Upper lobe of left lung (tissue), 6 donors: Measurements from ENCODE around the gene SEMA6A. TPM values are rescaled to one million over a fixed set of nuclear protein-coding genes. Genes with fewer than 3 reads are reported as not detected.

Experiments
- ATAC-seq, 2 donors: fragments of 200-7000 bp; cut with Tn5 transposase; one replicate each; pipeline ENCODE4 v1.9.1; 2022; ENCODE audit warnings: mild to moderate bottlenecking in 2 of 2, moderate library complexity in 2 of 2; ENCODE audit not compliant: low FRiP score in 2 of 2
- DNase-seq, 2 donors: peaks; one replicate each; pipeline ENCODE4 v3.0.0-alpha.2; 2019 to 2020
- H3K27ac ChIP-seq, 4 donors: fragments of 200-600 bp; sonication (generic); one replicate each; pipeline ENCODE4 v1.5.1; 2016 to 2019
- H3K27me3 ChIP-seq, 4 donors: fragments of 200-600 bp; sonication (generic); one replicate each; pipeline ENCODE4 v1.5.1; 2017 to 2019
- H3K36me3 ChIP-seq, 4 donors: fragments of 200-600 bp; sonication (generic); one replicate each; pipeline ENCODE4 v1.5.1; 2016 to 2019
- H3K4me1 ChIP-seq, 4 donors: fragments of 200-600 bp; sonication (generic); one replicate each; pipeline ENCODE4 v1.5.1; 2018 to 2019
- H3K4me3 ChIP-seq, 4 donors: fragments of 200-600 bp; sonication (generic); one replicate each; pipeline ENCODE4 v1.5.1; 2017 to 2019; ENCODE audit warnings: mild to moderate bottlenecking in 2 of 4, moderate library complexity in 1 of 4
- H3K9me3 ChIP-seq, 4 donors: fragments of 200-600 bp; sonication (generic); one replicate each; pipeline ENCODE4 v1.5.1; 2018 to 2019
- CTCF ChIP-seq, 6 experiments: fragments of 450-650 bp in 4 of 6; fragments of 200-600 bp in 2 of 6; sonication (generic) in 2 of 6; IDR thresholded peaks; one replicate each; pipeline ENCODE4 v1.5.1; 2016 to 2019; ENCODE audit warnings: antibody characterized with exemption in 6 of 6
- EP300 ChIP-seq, 4 donors: sonication (generic); formaldehyde crosslinking; IDR thresholded peaks; one replicate each; pipeline ENCODE4 v1.5.1; 2017; ENCODE audit warnings: antibody characterized with exemption in 4 of 4, control low read depth in 2 of 4
- POLR2A ChIP-seq, 4 donors: fragments of 450-650 bp; IDR thresholded peaks; one replicate each; pipeline ENCODE4 v1.5.1; 2016 to 2017; ENCODE audit warnings: antibody characterized with exemption in 4 of 4, mild to moderate bottlenecking in 2 of 4
- POLR2AphosphoS5 ChIP-seq, 2 donors: sonication (generic); formaldehyde crosslinking; IDR thresholded peaks; one replicate each; pipeline ENCODE4 v1.5.1; 2017; ENCODE audit warnings: antibody characterized with exemption in 2 of 2
- WGBS, 2 donors: methylation state at CpG; one replicate each; pipeline ENCODE4 v1.1.5; 2017 to 2018; 5-methylcytosine and 5-hydroxymethylcytosine counted together
- total RNA-seq, 6 donors: library from RNA; depleted of rRNA in 4 of 6; stranded (reverse); fragments of >200 nt in 4 of 6; gene quantifications; one replicate each; pipeline versions ENCODE4 v1.1.0 to v1.2.1, GENCODE V29; 2016 to 2021
- donor health status: DM: no; HTN: no; CAD: no; lungs with moderate emphysema.
- donor health status: DM: no; HTN: yes; CAD: no; lungs with severe emphysema.

The SEMA6A gene
- total RNA-seq, 6 donors from 2014 or later = 17.1 to 66.5 (median 26.9) TPM

- no peaks in the 10 kb centered on the region for H3K9me3 ChIP-seq
- WGBS, 2 donors = 66 to 70% methylated on average over 3 of the region's 3 CpGs
- no peaks in the 10 kb centered on the region for H3K4me1 ChIP-seq
- H3K4me3 ChIP-seq = no peak overlapping the region
- no peaks in the 10 kb centered on the region for H3K27me3 ChIP-seq
- no peak overlapping the region for H3K27ac ChIP-seq
- no peak for ATAC-seq
- TF ChIP-seq EP300 (IDR thresholded peaks at IDR 0.05) (no peak), POLR2AphosphoS5 (IDR thresholded peaks at IDR 0.05) (no peak), CTCF (IDR thresholded peaks at IDR 0.05) (no peak), POLR2A (IDR thresholded peaks at IDR 0.05) (no peak)
- H3K36me3 ChIP-seq = no peaks in the 10 kb centered on the region
- DNase-seq = no peak
Measured at GRCh38 chr5:116404792-116405191, 169.8 kb downstream of the SEMA6A start.

GRCh38 chr5:116404016-116404415 lies 170.6 kb downstream of the SEMA6A start:
- ATAC-seq (no peak), DNase-seq (no peak)
- H3K27ac ChIP-seq = no peak overlapping the region
- WGBS, 2 donors = 84 to 86% methylated on average over 2 of the region's 2 CpGs
- H3K27me3 ChIP-seq = no peaks in the 10 kb centered on the region
- TF ChIP-seq EP300 (IDR thresholded peaks at IDR 0.05) = no peak
- TF ChIP-seq POLR2AphosphoS5 (IDR thresholded peaks at IDR 0.05) = no peak
- no peak for TF ChIP-seq CTCF (IDR thresholded peaks at IDR 0.05)
- no peak for TF ChIP-seq POLR2A (IDR thresholded peaks at IDR 0.05)
- H3K4me3 ChIP-seq = no peak overlapping the region
- H3K9me3 ChIP-seq = no peaks in the 10 kb centered on the region
- no peaks in the 10 kb centered on the region for H3K36me3 ChIP-seq
- H3K4me1 ChIP-seq = no peaks in the 10 kb centered on the region

GRCh38 chr5:116402235-116402634 lies 172.4 kb downstream of the SEMA6A start:
- 49 to 73% methylated on average over 5 of the region's 5 CpGs for WGBS, 2 donors
- no peaks in the 10 kb centered on the region for H3K9me3 ChIP-seq
- H3K4me1 ChIP-seq = no peaks in the 10 kb centered on the region
- no peak for ATAC-seq
- H3K27me3 ChIP-seq = no peaks in the 10 kb centered on the region
- H3K36me3 ChIP-seq = no peaks in the 10 kb centered on the region
- H3K4me3 ChIP-seq = no peak overlapping the region
- no peak for DNase-seq
- no peak for TF ChIP-seq EP300 (IDR thresholded peaks at IDR 0.05)
- no peak for TF ChIP-seq POLR2AphosphoS5 (IDR thresholded peaks at IDR 0.05)
- TF ChIP-seq CTCF (IDR thresholded peaks at IDR 0.05) = no peak
- no peak for TF ChIP-seq POLR2A (IDR thresholded peaks at IDR 0.05)
- no peak overlapping the region for H3K27ac ChIP-seq

- Histone ChIP-seq H3K27me3 (no peaks in the 10 kb centered on the region), H3K9me3 (no peaks in the 10 kb centered on the region), H3K27ac (no peak overlapping the region), H3K4me3 (no peak overlapping the region), H3K36me3 (no peaks in the 10 kb centered on the region), H3K4me1 (peaks cover 2 to 4% (median 2%) of the 10 kb centered on the region in 4 donors)
- WGBS, 2 donors = 90 to 91% methylated on average over 10 of the region's 10 CpGs
- no peak for DNase-seq
- no peak for ATAC-seq
- TF ChIP-seq POLR2AphosphoS5 (IDR thresholded peaks at IDR 0.05) (no peak), EP300 (IDR thresholded peaks at IDR 0.05) (no peak), CTCF (IDR thresholded peaks at IDR 0.05) (no peak), POLR2A (IDR thresholded peaks at IDR 0.05) (no peak)
Measured at GRCh38 chr5:116401576-116401975, 173.0 kb downstream of the SEMA6A start.

- 94% methylated on average over 2 of the region's 2 CpGs; no CpG with 5 or more reads in 1 of the 2 donors for WGBS, 2 donors
Measured at GRCh38 chr5:116396476-116397099, 178.0 kb downstream of the SEMA6A start.

More at GRCh38 chr5:116396476-116397099, 178.0 kb downstream of the SEMA6A start:
- DNase-seq = peak in 1 of 2 donors; percentile 46
- Histone ChIP-seq H3K27ac (peak overlapping the region; percentile 29 to 79 (median 64)), H3K4me1 (peaks cover 19 to 22% (median 20%) of the 10 kb centered on the region in 4 donors), H3K9me3 (no peaks in the 10 kb centered on the region), H3K27me3 (no peaks in the 10 kb centered on the region), H3K36me3 (no peaks in the 10 kb centered on the region), H3K4me3 (no peak overlapping the region)
- TF ChIP-seq POLR2AphosphoS5 (IDR thresholded peaks at IDR 0.05) = no peak
- no peak for TF ChIP-seq POLR2A (IDR thresholded peaks at IDR 0.05)
- TF ChIP-seq EP300 (IDR thresholded peaks at IDR 0.05) = no peak
- no peak for TF ChIP-seq CTCF (IDR thresholded peaks at IDR 0.05)
- ATAC-seq = no peak
